ENCODE results near the gene NT5DC2. TPM values are rescaled to one million over a fixed set of nuclear protein-coding genes. Genes with fewer than 3 reads are reported as not detected.

The NT5DC2 gene
- 67.3 and 112 TPM in 2 replicates for total RNA-seq

DNA sequence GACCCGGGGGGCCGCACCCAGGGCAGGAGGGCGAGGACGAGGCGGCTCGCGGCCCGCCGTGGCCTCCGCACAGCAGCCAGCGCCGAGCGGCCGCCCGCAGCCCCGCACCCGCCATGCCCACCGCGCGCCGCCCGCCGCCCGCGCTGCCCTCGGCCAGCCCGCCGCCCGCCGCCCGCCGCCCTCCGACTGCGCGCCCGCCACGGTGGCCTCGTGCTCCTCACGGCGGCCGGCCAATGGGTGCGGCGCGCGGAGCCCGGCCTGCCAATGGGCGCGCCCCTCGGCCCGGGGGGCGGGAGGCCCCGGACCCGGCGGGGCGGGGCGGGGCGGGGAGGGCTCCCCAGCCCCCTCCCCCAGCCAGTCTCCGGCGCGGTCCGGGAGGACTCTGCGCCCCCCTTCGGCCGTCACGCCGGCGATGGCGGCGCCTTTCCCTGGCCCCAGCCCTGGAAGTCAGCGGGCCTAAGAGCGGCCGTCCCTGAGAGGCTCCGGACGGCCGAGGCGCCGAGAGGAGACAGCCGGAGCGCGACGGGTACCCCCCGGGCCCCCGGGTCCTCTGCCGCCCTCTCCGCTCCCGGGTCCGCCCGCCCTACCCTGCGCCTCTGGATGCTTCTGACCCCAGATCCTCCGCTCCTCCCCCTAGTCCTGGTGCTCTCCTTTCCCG is at the start of gene NT5DC2:
Gene NT5DC2, minus strand, starts transcription at position 235 of the 658 bp plus-strand sequence. Its CDS starts 120 bp downstream, at position 115.

DNA sequence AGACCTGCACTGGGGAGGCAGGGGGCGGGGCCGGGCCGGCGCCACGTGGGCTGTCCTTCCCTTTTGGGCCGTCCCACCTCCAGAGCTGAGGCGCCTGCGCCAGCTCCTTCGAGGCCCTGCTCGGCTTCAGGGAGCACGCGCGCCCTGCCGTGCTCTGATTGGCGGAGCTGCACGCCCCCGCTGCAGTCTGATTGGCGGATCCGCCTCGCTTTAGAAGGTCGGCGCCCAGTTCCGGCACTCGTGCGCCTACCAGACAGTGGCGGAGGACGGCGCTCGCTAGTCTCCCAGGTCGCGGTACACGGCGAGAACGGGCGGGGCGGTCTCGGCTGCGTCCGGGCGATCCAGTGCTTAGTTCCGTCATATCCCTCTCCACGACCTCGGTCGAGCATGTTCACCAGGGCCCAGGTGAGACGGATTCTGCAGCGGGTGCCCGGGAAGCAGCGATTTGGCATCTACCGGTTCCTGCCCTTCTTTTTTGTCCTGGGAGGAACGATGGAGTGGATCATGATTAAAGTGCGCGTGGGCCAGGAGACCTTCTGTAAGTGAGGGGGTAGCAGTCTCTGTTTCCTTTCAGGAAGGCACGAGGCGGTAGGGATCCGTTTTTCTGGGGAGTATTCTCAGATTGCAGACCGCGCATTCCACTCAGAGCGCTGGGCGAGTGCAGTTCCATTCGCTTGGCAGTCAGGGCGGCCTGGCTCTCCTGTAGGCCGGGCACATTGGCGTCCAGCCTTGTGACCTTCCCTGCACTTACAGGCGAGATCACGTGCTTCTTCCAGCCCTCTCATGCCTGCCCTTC is 2.9 kb upstream of the NT5DC2 start, which contains the start of gene UQCC5:
Gene UQCC5, plus strand, starts transcription at position 237 of the 796 bp plus-strand sequence. Its CDS starts 151 bp downstream, at position 388.

DNA sequence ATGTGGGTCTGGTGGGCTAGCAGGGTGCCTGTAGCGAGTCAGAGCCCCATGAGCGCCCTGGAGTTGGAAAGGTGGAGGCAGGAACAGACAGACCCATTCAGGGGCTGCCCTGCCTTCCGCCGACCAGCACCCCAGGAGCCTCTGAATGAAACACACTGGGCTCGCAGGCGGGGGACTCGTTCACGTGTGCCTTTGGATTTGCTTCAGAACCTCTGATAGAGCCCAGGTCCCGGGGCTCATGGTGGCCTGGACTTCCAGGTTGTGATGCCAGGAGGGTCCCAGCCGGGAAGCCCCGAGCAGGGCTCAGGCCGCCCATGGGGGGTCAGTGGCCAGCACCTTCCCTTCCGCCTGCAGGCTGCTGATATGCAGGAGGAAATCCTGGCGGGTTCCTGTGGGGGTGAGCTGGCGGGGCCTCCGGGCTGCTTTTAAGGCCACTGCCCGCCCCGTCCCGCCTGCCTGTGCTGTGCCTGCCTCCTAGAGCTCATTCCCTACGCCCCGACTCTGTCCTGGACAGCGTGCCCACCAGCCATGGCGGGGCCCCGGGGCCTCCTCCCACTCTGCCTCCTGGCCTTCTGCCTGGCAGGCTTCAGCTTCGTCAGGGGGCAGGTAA is 38.7 kb downstream of the NT5DC2 start, which contains the start of gene STAB1:
Gene STAB1, plus strand, starts transcription at position 453 of the 610 bp plus-strand sequence. Its CDS starts 76 bp downstream, at position 529.

Small RNAs within 50 kb of the gene (small RNA-seq; reads per million reads assigned to genes)
- gene RNU6-856P (not detected), gene RNU6ATAC16P (not detected)

Other genes starting within 250 kb of the NT5DC2 start
- gene GLYCTK, start 246.0 kb downstream of the NT5DC2 start, total RNA-seq, result 17.0 and 22.8 TPM in 2 replicates
- gene DNAH1, start 217.5 kb downstream of the NT5DC2 start, total RNA-seq, result 6.8 and 8.5 TPM in 2 replicates
- gene BAP1, start 123.8 kb downstream of the NT5DC2 start, total RNA-seq, result 77.2 and 93.7 TPM in 2 replicates
- gene PHF7, start 123.2 kb downstream of the NT5DC2 start, total RNA-seq, result 4.9 and 5.7 TPM in 2 replicates
- gene SEMA3G, start 88.8 kb downstream of the NT5DC2 start, total RNA-seq, result 18.2 and 65.0 TPM in 2 replicates
- gene TNNC1, start 79.8 kb downstream of the NT5DC2 start, total RNA-seq, result not detected in 2 replicates
- 98.8 and 111 TPM in 2 replicates for gene NISCH, start 78.3 kb downstream of the NT5DC2 start, total RNA-seq
- 267 and 435 TPM in 2 replicates for gene STAB1, start 38.5 kb downstream of the NT5DC2 start, total RNA-seq
- gene UQCC5, start 2.7 kb upstream of the NT5DC2 start, total RNA-seq, result 3.7 and 4.6 TPM in 2 replicates
- 83.0 and 94.1 TPM in 2 replicates for gene PBRM1, start 152.1 kb upstream of the NT5DC2 start, total RNA-seq
- gene GNL3, start 152.2 kb upstream of the NT5DC2 start, total RNA-seq, result 165 and 174 TPM in 2 replicates
- gene GLT8D1, start 171.9 kb upstream of the NT5DC2 start, total RNA-seq, result 51.3 and 76.1 TPM in 2 replicates
- gene SPCS1, start 172.2 kb upstream of the NT5DC2 start, total RNA-seq, result 51.9 and 57.1 TPM in 2 replicates
- gene NEK4, start 237.1 kb upstream of the NT5DC2 start, total RNA-seq, result 16.0 and 20.4 TPM in 2 replicates
- not detected in 2 replicates for gene ITIH1, start 243.7 kb upstream of the NT5DC2 start, total RNA-seq